PFSK-1 (cell line): ENCODE measurements around the gene RHOJ.

Source experiments
- FOXP2 ChIP-seq: optimal IDR thresholded peaks from 2 replicates; pipeline ENCODE3; 2011; ENCODE audit warnings: borderline replicate concordance, control low read depth, inconsistent platforms; ENCODE audit not compliant: insufficient read depth; ENCODE audit errors: extremely low read length, extremely low read depth
- POLR2AphosphoS5 ChIP-seq: IDR thresholded peaks from 2 replicates; pipeline ENCODE4 v1.6.1; 2012; ENCODE audit warnings: low read depth, mild to moderate bottlenecking, control low read depth, low read length, moderate library complexity
- REST ChIP-seq, 2 experiments: IDR thresholded peaks; 2 replicates each; pipeline versions ENCODE4 v1.6.1 to v1.8.0; 2011 to 2012; ENCODE audit warnings: low read depth in 2 of 2, low read length in 2 of 2, control low read depth in 1 of 2, inconsistent platforms in 1 of 2, mild to moderate bottlenecking in 1 of 2, moderate library complexity in 1 of 2; ENCODE audit not compliant: insufficient read depth in 1 of 2
- SIN3A ChIP-seq: IDR thresholded peaks from 2 replicates; pipeline ENCODE4 v1.6.1; 2012; ENCODE audit warnings: mild to moderate bottlenecking, low read length, moderate library complexity, borderline replicate concordance; ENCODE audit not compliant: insufficient read depth
- TAF1 ChIP-seq: IDR thresholded peaks from 2 replicates; pipeline ENCODE4 v1.6.1; 2012; ENCODE audit warnings: low read length, control low read depth, borderline replicate concordance; ENCODE audit not compliant: insufficient read depth

Gene RHOJ

DNA sequence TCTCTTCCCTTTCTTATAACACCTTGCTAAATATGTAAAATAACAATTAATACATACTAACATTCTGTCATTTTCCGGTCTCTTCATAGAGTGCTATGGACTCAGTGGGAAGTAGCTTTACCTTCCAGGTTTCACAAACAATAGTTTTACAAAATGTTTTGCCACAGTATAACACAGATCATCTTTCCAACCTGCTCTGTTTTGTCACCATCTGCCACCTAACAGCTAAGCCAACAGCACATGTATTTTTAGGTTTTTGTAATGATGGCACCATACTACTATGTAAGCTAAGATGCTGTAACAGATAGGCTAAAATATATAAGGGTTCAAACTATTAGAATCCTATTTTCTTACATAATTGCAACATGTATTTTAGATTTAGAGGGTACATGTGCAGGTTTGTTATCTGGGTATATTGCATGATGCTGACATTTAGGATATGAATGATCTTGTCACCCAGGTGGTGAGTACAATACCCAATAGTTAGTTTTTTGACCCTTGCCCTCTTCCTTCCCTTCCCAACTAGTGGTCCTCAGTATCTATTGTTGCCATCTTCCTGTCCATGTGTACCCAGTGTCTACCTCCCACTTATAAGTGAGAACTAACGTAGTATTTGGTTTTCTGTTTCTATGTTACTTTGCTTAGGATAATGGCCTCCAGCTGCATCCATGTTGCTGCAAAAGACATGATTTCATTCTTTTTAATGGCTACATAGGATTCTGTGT, 8.7 kb downstream of the RHOJ start:
- no peak for TF ChIP-seq FOXP2
- no peak for TF ChIP-seq SIN3A
- TF ChIP-seq POLR2AphosphoS5: no peak
- TF ChIP-seq REST (IDR thresholded peaks at IDR 0.05; ENCODE audit: insufficient read depth in 1 of 2, low read depth in 2 of 2, low read length in 2 of 2): no peak
- no peak for TF ChIP-seq TAF1

GRCh38 chr14:63214417-63215196, 10.4 kb downstream of the RHOJ start:
- no peak for TF ChIP-seq SIN3A
- no peak for TF ChIP-seq POLR2AphosphoS5
- TF ChIP-seq TAF1: no peak
- TF ChIP-seq FOXP2: no peak
- TF ChIP-seq REST (IDR thresholded peaks at IDR 0.05; ENCODE audit: insufficient read depth in 1 of 2, low read depth in 2 of 2, low read length in 2 of 2): no peak

- no peak for TF ChIP-seq TAF1
- TF ChIP-seq REST (IDR thresholded peaks at IDR 0.05; ENCODE audit: insufficient read depth in 1 of 2, low read depth in 2 of 2, low read length in 2 of 2): no peak
- TF ChIP-seq POLR2AphosphoS5: no peak
- TF ChIP-seq FOXP2: no peak
- no peak for TF ChIP-seq SIN3A
Observed at GRCh38 chr14:63220526-63220925, 16.3 kb downstream of the RHOJ start.

GRCh38 chr14:63223596-63223995, 19.4 kb downstream of the RHOJ start:
- TF ChIP-seq SIN3A: no peak

DNA sequence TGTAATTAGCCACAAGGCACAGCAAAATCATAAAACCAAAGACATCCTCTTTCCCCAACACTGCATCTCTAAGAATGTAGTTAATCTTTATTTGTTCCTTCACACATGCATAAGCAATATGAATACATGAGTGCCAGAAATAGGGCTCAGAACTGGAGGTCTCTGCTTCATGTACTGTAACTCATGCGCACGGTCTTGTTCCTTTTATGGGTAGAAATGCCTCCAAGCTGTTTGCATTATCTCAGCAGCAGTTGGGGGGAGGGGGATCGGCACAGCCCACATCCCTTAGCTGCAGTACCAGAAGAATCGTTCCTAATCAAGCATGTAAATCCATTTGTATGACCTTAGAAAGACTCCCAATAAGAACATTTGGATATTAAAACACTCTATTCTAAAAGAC, 20.0 kb downstream of the RHOJ start:
- TF ChIP-seq FOXP2 (no peak), TAF1 (no peak), POLR2AphosphoS5 (no peak), SIN3A (no peak), REST (IDR thresholded peaks at IDR 0.05; ENCODE audit: insufficient read depth in 1 of 2, low read depth in 2 of 2, low read length in 2 of 2) (no peak)
